IMR-90 (cell line): Measurements from ENCODE around the gene SCN1B. TPM values are rescaled to one million over a fixed set of nuclear protein-coding genes. Genes with fewer than 3 reads are reported as not detected.

ENCODE experiments used
- ATAC-seq: fragments of 200-7000 bp; cut with Tn5 transposase; 2 replicates; pipeline ENCODE4 v1.9.1; 2020; ENCODE audit warnings: low read depth, mild to moderate bottlenecking, moderate library complexity
- BruUV-seq: library from RNA; stranded (reverse); fragments of 400-500 nt; replicated peaks from 2 replicates; lab custom pipeline; 2021; lab: Mats Ljungman, UMichigan
- CTCF ChIA-PET: fragments of 300-600 bp; formaldehyde crosslinking; extraction: SDS; loops from one replicate; lab custom pipeline; 2021; ENCODE audit warnings: antibody characterized with exemption; lab: Yijun Ruan, JAX
- POLR2A ChIA-PET: fragments of 300-600 bp; sonication (Branson Sonifier 250); formaldehyde crosslinking; loops from one replicate; lab custom pipeline; 2022; ENCODE audit warnings: antibody characterized with exemption; ENCODE audit not compliant: unreplicated experiment; lab: Charles Lee
- DNase-seq: peaks from one replicate; pipeline ENCODE4 v3.0.0; 2013
- H2AFZ ChIP-seq: replicated peaks from 2 replicates; pipeline ENCODE3; 2013; ENCODE audit warnings: low read length, mild to moderate bottlenecking; ENCODE audit not compliant: poor library complexity
- H2AK5ac ChIP-seq: 2 replicates; pipeline ENCODE4 v1.6.1; 2013; ENCODE audit warnings: low read depth, low read length, inconsistent platforms
- H2AK9ac ChIP-seq: replicated peaks from 2 replicates; pipeline ENCODE3; 2013; ENCODE audit warnings: mild to moderate bottlenecking, low read depth, low read length, moderate library complexity; ENCODE audit not compliant: poor library complexity
- H2BK120ac ChIP-seq: 2 replicates; pipeline ENCODE4 v1.6.1; 2013; ENCODE audit warnings: low read depth, low read length, inconsistent platforms
- H2BK15ac ChIP-seq: 3 replicates; pipeline ENCODE4 v1.6.1; 2013; ENCODE audit warnings: low read depth, low read length, inconsistent platforms
- H2BK20ac ChIP-seq: 2 replicates; pipeline ENCODE4 v1.6.1; 2013; ENCODE audit warnings: low read depth, mild to moderate bottlenecking, inconsistent platforms, low read length, moderate library complexity
- H2BK5ac ChIP-seq: 2 replicates; pipeline ENCODE4 v1.6.1; 2013; ENCODE audit warnings: mild to moderate bottlenecking, low read depth, low read length, inconsistent platforms; ENCODE audit not compliant: poor library complexity, severe bottlenecking
- H3K14ac ChIP-seq: replicated peaks from 2 replicates; pipeline ENCODE4 v1.6.1; 2013; ENCODE audit warnings: low read depth, low read length, inconsistent platforms
- H3K18ac ChIP-seq: 2 replicates; pipeline ENCODE4 v1.6.1; 2013; ENCODE audit warnings: low read depth, low read length, control low read depth
- H3K23ac ChIP-seq: 2 replicates; pipeline ENCODE4 v1.6.1; 2013; ENCODE audit warnings: low read depth, low read length, inconsistent platforms
- H3K27ac ChIP-seq: 2 replicates; pipeline ENCODE4 v1.5.1; 2013; ENCODE audit warnings: mild to moderate bottlenecking, control low read depth, low read length; ENCODE audit not compliant: insufficient read depth
- H3K27me3 ChIP-seq: 2 replicates; pipeline ENCODE4 v1.6.1; 2013; ENCODE audit warnings: low read length; ENCODE audit not compliant: control insufficient read depth, insufficient read depth
- H3K36me3 ChIP-seq: 2 replicates; pipeline ENCODE4 v1.6.1; 2013; ENCODE audit warnings: low read length, mixed read lengths; ENCODE audit not compliant: control insufficient read depth, insufficient read depth
- H3K4ac ChIP-seq: 2 replicates; pipeline ENCODE4 v1.6.1; 2013; ENCODE audit warnings: low read depth, low read length, inconsistent platforms
- H3K4me1 ChIP-seq: 2 replicates; pipeline ENCODE4 v1.6.1; 2013; ENCODE audit warnings: low read length, mixed read lengths; ENCODE audit not compliant: control insufficient read depth, insufficient read depth
- H3K4me2 ChIP-seq: 2 replicates; pipeline ENCODE4 v1.6.1; 2013; ENCODE audit warnings: low read depth, mild to moderate bottlenecking, control low read depth, low read length, moderate library complexity
- H3K4me3 ChIP-seq: 2 replicates; pipeline ENCODE4 v1.5.1; 2013; ENCODE audit warnings: low read depth, mild to moderate bottlenecking, control low read depth, low read length, moderate library complexity; ENCODE audit not compliant: insufficient read depth
- H3K56ac ChIP-seq: 2 replicates; pipeline ENCODE4 v1.6.1; 2013; ENCODE audit warnings: low read length, inconsistent platforms; ENCODE audit not compliant: insufficient read depth; ENCODE audit errors: extremely low read depth
- H3K79me1 ChIP-seq, 2 experiments: 2 replicates each; pipeline ENCODE4 v1.6.1; 2013; ENCODE audit warnings: low read length in 2 of 2, inconsistent platforms in 1 of 2, low read depth in 1 of 2
- H3K9ac ChIP-seq: 2 replicates; pipeline ENCODE4 v1.6.1; 2013; ENCODE audit warnings: low read depth, low read length, control low read depth
- H3K9me1 ChIP-seq: 2 replicates; pipeline ENCODE4 v1.6.1; 2013; ENCODE audit warnings: low read length, inconsistent platforms; ENCODE audit not compliant: insufficient read depth
- H3K9me3 ChIP-seq: 2 replicates; pipeline ENCODE4 v1.6.1; 2013; ENCODE audit warnings: low read length; ENCODE audit not compliant: control insufficient read depth, insufficient read depth
- H4K20me1 ChIP-seq: 2 replicates; pipeline ENCODE4 v1.6.1; 2013; ENCODE audit warnings: low read length, inconsistent platforms; ENCODE audit not compliant: insufficient read depth
- H4K5ac ChIP-seq: 2 replicates; pipeline ENCODE4 v1.6.1; 2013; ENCODE audit warnings: mild to moderate bottlenecking, low read depth, low read length, control low read depth
- H4K8ac ChIP-seq, 2 experiments: 2 replicates each; pipeline ENCODE4 v1.6.1; 2013; ENCODE audit warnings: low read depth in 2 of 2, low read length in 2 of 2, control low read depth in 1 of 2, inconsistent platforms in 1 of 2
- H4K91ac ChIP-seq: 2 replicates; pipeline ENCODE4 v1.6.1; 2013; ENCODE audit warnings: low read depth, low read length, inconsistent platforms; ENCODE audit not compliant: insufficient read depth
- BHLHE40 ChIP-seq: fragments of 150-350 bp; IDR thresholded peaks from 2 replicates; pipeline ENCODE4 v1.6.1; 2016; ENCODE audit warnings: mild to moderate bottlenecking, low read depth, low read length
- CEBPB ChIP-seq: IDR thresholded peaks from 2 replicates; pipeline ENCODE4 v1.6.1; 2012; ENCODE audit warnings: low read depth, low read length, improper control_type of control experiment
- CHD1 ChIP-seq: IDR thresholded peaks from 2 replicates; pipeline ENCODE4 v1.6.1; 2012; ENCODE audit warnings: low read depth, low read length, improper control_type of control experiment
- FOS ChIP-seq: fragments of 150-350 bp; IDR thresholded peaks from 2 replicates; pipeline ENCODE4 v1.6.1; 2016; ENCODE audit warnings: low read depth, low read length
- MAFK ChIP-seq: IDR thresholded peaks from 2 replicates; pipeline ENCODE4 v1.6.1; 2012; ENCODE audit warnings: low read depth, low read length, improper control_type of control experiment
- MXI1 ChIP-seq: IDR thresholded peaks from 2 replicates; pipeline ENCODE4 v1.6.1; 2012; ENCODE audit warnings: low read depth, mild to moderate bottlenecking, low read length, moderate library complexity, borderline replicate concordance
- NFE2L2 ChIP-seq: fragments of 150-350 bp; IDR thresholded peaks from 2 replicates; pipeline ENCODE4 v1.6.1; 2016; ENCODE audit warnings: low read depth, mild to moderate bottlenecking, low read length
- POLR2A ChIP-seq: IDR thresholded peaks from 2 replicates; pipeline ENCODE4 v1.6.1; 2012; ENCODE audit warnings: mild to moderate bottlenecking, low read depth, low read length
- RAD21 ChIP-seq: IDR thresholded peaks from 2 replicates; pipeline ENCODE4 v1.6.1; 2012; ENCODE audit warnings: low read length, improper control_type of control experiment
- RCOR1 ChIP-seq: IDR thresholded peaks from 2 replicates; pipeline ENCODE4 v1.6.1; 2012; ENCODE audit warnings: mild to moderate bottlenecking, low read length, improper control_type of control experiment; ENCODE audit not compliant: insufficient replicate concordance
- RFX5 ChIP-seq: IDR thresholded peaks from 2 replicates; pipeline ENCODE4 v1.8.0; 2012; ENCODE audit warnings: low read depth, mild to moderate bottlenecking, low read length, moderate library complexity
- SMC3 ChIP-seq: fragments of 150-350 bp; IDR thresholded peaks from 2 replicates; pipeline ENCODE4 v1.6.1; 2016; ENCODE audit warnings: low read depth, mild to moderate bottlenecking, antibody characterized with exemption, low read length, moderate library complexity
- WGBS, 2 experiments: methylation state at CpG; one replicate each; pipeline versions ENCODE4 v1.1.5 to v1.1.7; 2013; ENCODE audit warnings: missing lambda C conversion rate in 2 of 2; ENCODE audit not compliant: insufficient read length in 1 of 2; ENCODE audit errors: extremely low coverage in 2 of 2; 5-methylcytosine and 5-hydroxymethylcytosine counted together
- dilution Hi-C: fragments of 300-500 bp; cut with HindIII; formaldehyde crosslinking; loops from one replicate; pipeline ENCODE4 v1.14.3; 2018; ENCODE audit warnings: low sequenced_read_pairs; ENCODE audit not compliant: unreplicated experiment
- in situ Hi-C: fragments of 300-500 bp; cut with MboI; formaldehyde crosslinking; loops from 3 replicates; pipeline ENCODE4 v1.14.3; 2019; ENCODE audit warnings: low sequenced_read_pairs, inconsistent platforms, mixed read lengths
- intact Hi-C: fragments of 100-400 bp; cut with micrococcal nuclease; formaldehyde crosslinking; loops from 2 replicates; pipeline ENCODE4 v1.10.0; 2022
- polyA plus RNA-seq, 3 experiments: library from polyadenylated mRNA; depleted of rRNA; stranded (reverse); fragments of >200 nt; gene quantifications; 2 replicates each; pipeline ENCODE4 v1.2.3, GENCODE V29; 2012; ENCODE audit warnings: low replicate concordance in 1 of 3
- total RNA-seq: library from RNA; depleted of rRNA; stranded (reverse); fragments of >200 nt; gene quantifications from 2 replicates; pipeline ENCODE4 v1.2.3, GENCODE V29; 2012
- TF ChIP-seq, protein P1 (sequence below): fragments of 150-350 bp; IDR thresholded peaks from 2 replicates; pipeline ENCODE4 v1.6.1; 2017; ENCODE audit warnings: mild to moderate bottlenecking, antibody characterized with exemption, low read length, low read depth
- TF ChIP-seq, protein P2 (sequence below): fragments of 150-350 bp; IDR thresholded peaks from 2 replicates; pipeline ENCODE4 v1.6.1; 2016; ENCODE audit warnings: low read depth, mild to moderate bottlenecking, low read length, moderate library complexity, borderline replicate concordance
- TF ChIP-seq, protein P3 (sequence below): conservative IDR thresholded peaks from 2 replicates; pipeline ENCODE4 v1.5.1; 2012; ENCODE audit warnings: mild to moderate bottlenecking, low read depth, low read length, improper control_type of control experiment

SCN1B gene
- total and polyA plus RNA-seq, 2 of the 4 experiments (the other 2 are of a cell fraction): 2.0 to 9.6 TPM

DNA sequence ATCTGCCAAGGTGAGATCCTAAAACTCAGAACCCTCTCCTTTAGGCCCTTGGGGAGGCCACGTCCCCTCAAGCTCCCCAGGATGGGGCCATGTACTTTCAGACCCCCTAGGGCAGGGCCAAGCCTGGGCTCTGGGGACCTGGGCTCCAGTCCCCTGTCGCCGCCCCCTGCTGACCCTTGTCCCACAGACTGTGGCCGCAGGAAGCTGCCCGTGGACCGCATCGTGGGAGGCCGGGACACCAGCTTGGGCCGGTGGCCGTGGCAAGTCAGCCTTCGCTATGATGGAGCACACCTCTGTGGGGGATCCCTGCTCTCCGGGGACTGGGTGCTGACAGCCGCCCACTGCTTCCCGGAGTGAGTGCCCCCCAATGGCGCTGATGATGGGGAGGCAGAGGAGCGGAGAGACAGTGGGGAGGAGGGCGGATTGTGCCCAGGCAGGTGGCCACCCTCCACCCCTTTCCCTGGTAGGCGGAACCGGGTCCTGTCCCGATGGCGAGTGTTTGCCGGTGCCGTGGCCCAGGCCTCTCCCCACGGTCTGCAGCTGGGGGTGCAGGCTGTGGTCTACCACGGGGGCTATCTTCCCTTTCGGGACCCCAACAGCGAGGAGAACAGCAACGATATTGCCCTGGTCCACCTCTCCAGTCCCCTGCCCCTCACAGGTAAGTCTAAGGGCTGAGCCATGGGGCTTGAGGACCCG lies 30.0 kb downstream of the SCN1B start:
- H3K4me1 ChIP-seq: no peaks in the 10 kb centered on the region
- H4K8ac ChIP-seq: no peak overlapping the region
- intact Hi-C loops (no loop called here), dilution Hi-C loops (no loop called here), in situ Hi-C loops (no loop called here)
- CTCF ChIA-PET: no interaction called here
- H3K9ac ChIP-seq: no peak overlapping the region
- no peaks in the 10 kb centered on the region for H3K36me3 ChIP-seq
- H2BK20ac ChIP-seq: no peak overlapping the region
- H3K9me3 ChIP-seq: no peaks in the 10 kb centered on the region
- no peak overlapping the region for H3K4ac ChIP-seq
- H3K18ac ChIP-seq: no peak overlapping the region
- POLR2A ChIA-PET: no interaction called here
- H3K27me3 ChIP-seq: peaks cover 16% of the 10 kb centered on the region
- H4K91ac ChIP-seq: no peak overlapping the region
- no TSS peak for BruUV-seq
- ATAC-seq (no peak), DNase-seq (no peak)
- H2BK15ac ChIP-seq: no peak overlapping the region
- no peak overlapping the region for H3K4me3 ChIP-seq
- H2AFZ ChIP-seq: no peak overlapping the region
- H2AK5ac ChIP-seq: no peak overlapping the region
- H4K20me1 ChIP-seq: no peaks in the 10 kb centered on the region
- 79% methylated on average over 7 of the region's 29 CpGs; no CpG with 5 or more reads in 1 of the 2 experiments for WGBS, 2 experiments
- H3K14ac ChIP-seq: no peak overlapping the region
- H3K4me2 ChIP-seq: no peak overlapping the region
- no peak overlapping the region for H2BK120ac ChIP-seq
- H4K5ac ChIP-seq: no peak overlapping the region
- no peak overlapping the region for H3K23ac ChIP-seq
- TF ChIP-seq FOS: no peak
- TF ChIP-seq MXI1: no peak
- no peak for TF ChIP-seq RFX5
- no peak for TF ChIP-seq CEBPB
- TF ChIP-seq RAD21: no peak
- TF ChIP-seq, protein P1, sequence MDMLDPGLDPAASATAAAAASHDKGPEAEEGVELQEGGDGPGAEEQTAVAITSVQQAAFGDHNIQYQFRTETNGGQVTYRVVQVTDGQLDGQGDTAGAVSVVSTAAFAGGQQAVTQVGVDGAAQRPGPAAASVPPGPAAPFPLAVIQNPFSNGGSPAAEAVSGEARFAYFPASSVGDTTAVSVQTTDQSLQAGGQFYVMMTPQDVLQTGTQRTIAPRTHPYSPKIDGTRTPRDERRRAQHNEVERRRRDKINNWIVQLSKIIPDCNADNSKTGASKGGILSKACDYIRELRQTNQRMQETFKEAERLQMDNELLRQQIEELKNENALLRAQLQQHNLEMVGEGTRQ: no peak
- no peak for TF ChIP-seq NFE2L2
- no peak for TF ChIP-seq RCOR1
- no peak for TF ChIP-seq SMC3
- TF ChIP-seq, protein P2, sequence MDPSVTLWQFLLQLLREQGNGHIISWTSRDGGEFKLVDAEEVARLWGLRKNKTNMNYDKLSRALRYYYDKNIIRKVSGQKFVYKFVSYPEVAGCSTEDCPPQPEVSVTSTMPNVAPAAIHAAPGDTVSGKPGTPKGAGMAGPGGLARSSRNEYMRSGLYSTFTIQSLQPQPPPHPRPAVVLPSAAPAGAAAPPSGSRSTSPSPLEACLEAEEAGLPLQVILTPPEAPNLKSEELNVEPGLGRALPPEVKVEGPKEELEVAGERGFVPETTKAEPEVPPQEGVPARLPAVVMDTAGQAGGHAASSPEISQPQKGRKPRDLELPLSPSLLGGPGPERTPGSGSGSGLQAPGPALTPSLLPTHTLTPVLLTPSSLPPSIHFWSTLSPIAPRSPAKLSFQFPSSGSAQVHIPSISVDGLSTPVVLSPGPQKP: no peak
- TF ChIP-seq BHLHE40: no peak
- TF ChIP-seq, protein P3, sequence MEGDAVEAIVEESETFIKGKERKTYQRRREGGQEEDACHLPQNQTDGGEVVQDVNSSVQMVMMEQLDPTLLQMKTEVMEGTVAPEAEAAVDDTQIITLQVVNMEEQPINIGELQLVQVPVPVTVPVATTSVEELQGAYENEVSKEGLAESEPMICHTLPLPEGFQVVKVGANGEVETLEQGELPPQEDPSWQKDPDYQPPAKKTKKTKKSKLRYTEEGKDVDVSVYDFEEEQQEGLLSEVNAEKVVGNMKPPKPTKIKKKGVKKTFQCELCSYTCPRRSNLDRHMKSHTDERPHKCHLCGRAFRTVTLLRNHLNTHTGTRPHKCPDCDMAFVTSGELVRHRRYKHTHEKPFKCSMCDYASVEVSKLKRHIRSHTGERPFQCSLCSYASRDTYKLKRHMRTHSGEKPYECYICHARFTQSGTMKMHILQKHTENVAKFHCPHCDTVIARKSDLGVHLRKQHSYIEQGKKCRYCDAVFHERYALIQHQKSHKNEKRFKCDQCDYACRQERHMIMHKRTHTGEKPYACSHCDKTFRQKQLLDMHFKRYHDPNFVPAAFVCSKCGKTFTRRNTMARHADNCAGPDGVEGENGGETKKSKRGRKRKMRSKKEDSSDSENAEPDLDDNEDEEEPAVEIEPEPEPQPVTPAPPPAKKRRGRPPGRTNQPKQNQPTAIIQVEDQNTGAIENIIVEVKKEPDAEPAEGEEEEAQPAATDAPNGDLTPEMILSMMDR: no peak
- no peak for TF ChIP-seq MAFK
- no peak for TF ChIP-seq CHD1
- no peak for TF ChIP-seq POLR2A
- H2BK5ac ChIP-seq: no peak overlapping the region
- H2AK9ac ChIP-seq: peak overlapping the region; percentile 31
- H3K9me1 ChIP-seq: no peaks in the 10 kb centered on the region
- no peak overlapping the region for H3K56ac ChIP-seq
- no peaks in the 10 kb centered on the region for H3K79me1 ChIP-seq
- no peak overlapping the region for H3K27ac ChIP-seq
